Activated CD8-positive, alpha-beta memory T cell treated with anti-CD3 and anti-CD28 coated beads, Interleukin-2, amount 10 ng/mL, durations not matched to agents 7 days and 5 days (primary cell): ENCODE results near the gene BMP4. TPM values are rescaled to one million over a fixed set of nuclear protein-coding genes. Genes with fewer than 3 reads are reported as not detected.

Source experiments
- ATAC-seq: fragments of 150-1000 bp; cut with Tn5 transposase; one replicate; pipeline ENCODE4 v1.10.0; 2021; ENCODE audit warnings: moderate library complexity
- CTCF ChIA-PET: fragments of 350-600 bp; sonication (Branson Sonifier 250); formaldehyde crosslinking; loops from one replicate; lab custom pipeline; 2021; ENCODE audit warnings: antibody characterized with exemption; lab: Charles Lee
- DNase-seq: peaks from one replicate; pipeline ENCODE4 v3.0.0-alpha.2; 2020
- H3K27ac Mint-ChIP-seq: one replicate; pipeline ENCODE4 v1.8.0; 2021; ENCODE audit warnings: mild to moderate bottlenecking, mixed read lengths
- H3K27me3 Mint-ChIP-seq: one replicate; pipeline ENCODE4 v1.8.0; 2021; ENCODE audit warnings: mixed read lengths
- H3K36me3 Mint-ChIP-seq: one replicate; pipeline ENCODE4 v1.8.0; 2021; ENCODE audit warnings: mild to moderate bottlenecking, mixed read lengths
- H3K4me1 Mint-ChIP-seq: one replicate; pipeline ENCODE4 v1.8.0; 2021; ENCODE audit warnings: mixed read lengths
- H3K4me3 Mint-ChIP-seq: one replicate; pipeline ENCODE4 v1.8.0; 2021; ENCODE audit warnings: mild to moderate bottlenecking, moderate library complexity, mixed read lengths
- H3K9me3 Mint-ChIP-seq: one replicate; pipeline ENCODE4 v1.8.0; 2022; ENCODE audit warnings: low read depth, mixed read lengths
- total RNA-seq, 2 experiments: library from RNA; stranded (reverse); gene quantifications; one replicate each; pipeline ENCODE4 v1.2.3, GENCODE V29; 2021

Gene BMP4
- total RNA-seq, 2 experiments from 2014 or later, result 0.29 to 0.47 TPM

DNA sequence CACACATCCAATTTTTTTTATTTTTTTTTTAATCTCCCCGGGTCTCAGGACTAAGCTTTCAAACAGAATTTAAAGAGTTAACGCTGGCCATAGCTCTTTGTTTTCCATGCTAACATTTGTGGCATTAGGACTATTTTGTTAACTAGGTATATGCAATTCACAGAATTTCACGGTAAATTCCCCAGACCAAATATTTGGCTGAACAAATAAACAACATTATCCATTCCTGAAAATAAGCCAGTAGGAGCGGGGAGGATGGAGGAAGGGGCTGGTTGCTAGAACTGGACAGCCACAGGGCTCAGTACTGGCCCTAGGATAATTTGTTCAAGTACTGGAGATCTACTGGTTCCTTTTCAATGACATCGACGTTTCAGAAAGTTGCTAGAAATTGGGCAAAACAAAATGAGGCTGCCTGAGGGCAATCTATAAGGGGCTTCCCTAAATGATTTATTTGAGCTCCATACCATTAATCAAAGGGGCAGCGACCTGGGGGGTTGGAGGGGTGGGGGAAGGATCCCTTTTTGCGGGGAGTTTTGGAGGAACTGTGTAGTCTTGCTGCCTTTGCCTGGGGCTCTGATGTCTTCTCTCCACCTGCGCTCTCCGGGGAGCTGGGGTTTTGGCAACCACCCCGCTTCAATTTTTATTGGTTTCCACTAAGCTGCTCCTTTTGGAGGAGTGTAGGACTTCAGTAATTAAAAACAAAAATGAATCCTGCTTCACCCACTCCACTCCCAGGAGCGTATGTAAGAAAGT lies 9.0 kb downstream of the BMP4 start:
- CTCF ChIA-PET, result interaction anchor here (0.7 kb wide), 1 partner anchor 12 kb away, joined by 3 read pairs; no protein-coding TSS in a partner anchor
- Mint-ChIP-seq H3K4me1 (no peaks in the 10 kb centered on the region), H3K36me3 (no peaks in the 10 kb centered on the region), H3K9me3 (no peaks in the 10 kb centered on the region), H3K27me3 (peaks cover 77% of the 10 kb centered on the region), H3K27ac (no peak overlapping the region), H3K4me3 (no peak overlapping the region)
- DNase-seq, result no peak
- no peak for ATAC-seq

DNA sequence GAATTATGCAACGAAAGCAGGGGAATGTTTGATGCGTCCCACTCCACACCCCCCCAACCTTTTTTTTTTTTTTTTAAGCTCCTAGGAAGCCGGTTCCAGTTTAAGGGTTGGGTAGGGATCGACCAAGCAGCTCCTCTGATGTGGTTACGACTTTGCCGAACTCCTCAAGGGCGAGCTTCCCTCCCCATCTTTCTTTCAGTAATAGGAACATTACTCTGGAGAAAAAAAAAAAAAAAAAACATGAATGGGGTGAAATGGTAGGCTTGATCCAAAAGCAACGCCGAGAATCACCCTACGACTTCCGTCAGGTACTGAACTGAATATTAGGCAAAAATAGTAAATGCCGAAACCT lies 9.6 kb downstream of the BMP4 start:
- ATAC-seq (no peak), DNase-seq (no peak)
- no peaks in the 10 kb centered on the region for H3K4me1 Mint-ChIP-seq
- no peak overlapping the region for H3K4me3 Mint-ChIP-seq
- H3K27me3 Mint-ChIP-seq, result peaks cover 72% of the 10 kb centered on the region
- H3K9me3 Mint-ChIP-seq, result no peaks in the 10 kb centered on the region
- CTCF ChIA-PET, result interaction anchor here (0.7 kb wide), 1 partner anchor 13 kb away, joined by 3 read pairs; no protein-coding TSS in a partner anchor
- no peaks in the 10 kb centered on the region for H3K36me3 Mint-ChIP-seq
- H3K27ac Mint-ChIP-seq, result no peak overlapping the region

DNA sequence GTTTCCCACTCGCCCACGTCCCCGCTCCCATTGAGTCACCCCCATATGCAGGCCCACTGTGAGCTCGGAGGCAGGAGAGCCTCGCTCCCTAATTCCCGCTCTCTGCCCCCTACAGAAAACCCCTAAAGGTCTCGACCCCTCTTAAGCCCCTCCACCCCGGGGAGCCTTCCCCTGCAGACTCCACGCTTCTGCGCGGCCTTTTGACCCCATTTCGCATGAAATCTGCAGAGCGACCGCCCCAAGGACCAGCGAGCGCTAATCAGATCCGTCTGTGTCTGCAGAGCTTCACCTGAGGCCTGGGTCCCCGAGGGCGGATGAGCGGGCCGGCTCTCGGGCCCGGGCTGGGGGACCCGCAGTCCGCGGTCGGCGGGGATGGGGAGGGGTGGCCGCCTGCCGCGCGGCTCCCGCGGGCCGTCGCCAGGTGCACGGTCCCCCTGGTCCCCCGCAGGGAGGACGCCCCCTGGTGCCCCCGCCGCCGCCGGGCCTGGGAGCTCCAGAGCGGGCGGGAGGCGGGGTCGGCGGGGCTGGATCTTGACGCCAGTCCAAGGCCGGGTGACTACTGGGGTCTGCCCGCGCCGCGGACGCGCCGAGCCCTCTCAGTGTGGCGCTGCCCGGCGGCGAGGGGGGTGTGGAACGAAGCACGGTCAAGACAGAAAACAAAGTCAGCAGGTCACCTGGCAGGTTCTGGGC lies 10.1 kb downstream of the BMP4 start:
- H3K9me3 Mint-ChIP-seq, result no peaks in the 10 kb centered on the region
- no peaks in the 10 kb centered on the region for H3K4me1 Mint-ChIP-seq
- H3K27me3 Mint-ChIP-seq, result peaks cover 66% of the 10 kb centered on the region
- no peak for DNase-seq
- H3K36me3 Mint-ChIP-seq, result no peaks in the 10 kb centered on the region
- no peak overlapping the region for H3K4me3 Mint-ChIP-seq
- no peak for ATAC-seq
- CTCF ChIA-PET, result no interaction called here
- H3K27ac Mint-ChIP-seq, result no peak overlapping the region

DNA sequence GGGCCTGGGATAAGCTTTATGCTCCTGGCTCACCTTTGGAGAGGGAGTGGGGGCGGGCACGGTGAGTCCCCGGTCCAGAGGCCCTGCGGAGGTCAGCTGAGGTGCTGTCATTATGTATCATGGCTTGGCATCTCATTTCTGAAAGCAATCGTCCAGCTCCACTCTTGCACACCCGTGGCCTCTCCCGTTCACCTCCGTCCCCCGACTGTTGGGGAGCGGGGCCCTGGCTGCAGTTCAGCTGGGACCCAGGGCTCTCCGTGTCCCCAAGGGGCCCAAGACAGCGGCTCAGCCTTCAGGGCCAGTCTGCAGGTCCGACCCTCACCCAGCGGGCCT lies 10.6 kb downstream of the BMP4 start:
- H3K4me1 Mint-ChIP-seq, result no peaks in the 10 kb centered on the region
- CTCF ChIA-PET, result no interaction called here
- no peak for DNase-seq
- H3K9me3 Mint-ChIP-seq, result no peaks in the 10 kb centered on the region
- no peak overlapping the region for H3K27ac Mint-ChIP-seq
- ATAC-seq, result no peak
- H3K36me3 Mint-ChIP-seq, result no peaks in the 10 kb centered on the region
- H3K27me3 Mint-ChIP-seq, result peaks cover 61% of the 10 kb centered on the region
- no peak overlapping the region for H3K4me3 Mint-ChIP-seq

DNA sequence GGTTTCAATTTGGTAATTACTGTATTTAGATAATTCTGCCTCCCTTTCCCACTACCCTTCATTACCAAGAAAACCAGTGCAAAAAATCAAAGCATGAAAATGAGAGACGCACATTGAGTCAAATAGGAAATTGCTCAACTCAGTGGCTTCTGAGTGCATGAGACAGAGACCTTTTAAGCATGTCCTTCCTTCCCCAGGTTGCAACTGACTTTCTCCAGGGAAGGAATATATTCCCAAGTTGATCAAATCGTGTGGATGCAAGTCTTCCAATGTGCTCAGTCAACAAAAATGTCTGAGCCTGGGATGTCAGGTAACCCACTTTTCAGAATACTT lies 12.9 kb downstream of the BMP4 start:
- CTCF ChIA-PET, result no interaction called here
- ATAC-seq, result no peak

DNA sequence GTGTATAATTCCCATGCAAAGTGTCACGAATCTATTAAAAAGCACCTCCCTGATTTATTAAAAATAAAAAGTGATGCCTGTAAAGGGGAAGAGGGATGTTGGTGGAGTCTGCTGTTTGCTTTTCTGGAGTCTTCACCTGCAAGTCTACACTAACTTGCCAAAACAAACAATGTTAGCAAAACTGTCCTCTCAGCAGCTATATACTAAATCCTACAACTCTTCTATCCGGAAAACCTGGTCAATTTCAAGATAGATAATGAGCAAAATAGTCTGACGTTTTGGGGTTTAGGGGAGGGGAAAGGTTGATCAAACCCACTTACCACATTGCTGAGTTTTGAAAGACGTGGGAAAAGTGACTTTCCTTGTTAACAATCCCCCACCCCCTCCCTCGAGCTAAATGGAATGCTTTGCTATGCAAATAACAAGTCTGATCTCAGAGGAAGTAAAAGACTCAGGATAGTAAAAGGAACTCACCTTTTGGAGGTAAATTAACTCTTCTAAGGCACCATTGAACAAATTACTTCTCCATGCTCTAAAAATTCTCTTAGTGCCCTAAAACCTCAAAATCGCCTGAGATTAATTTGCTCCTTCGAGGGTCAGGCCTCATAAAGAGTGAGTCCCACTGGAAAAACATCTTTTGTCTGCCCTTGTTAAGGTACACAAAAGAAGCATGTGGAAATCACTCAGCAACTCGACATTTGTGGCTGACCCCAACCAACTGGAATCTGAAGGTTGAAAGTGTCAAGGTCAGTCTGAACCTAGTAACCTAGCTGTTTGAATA lies 13.5 kb downstream of the BMP4 start:
- Mint-ChIP-seq H3K27ac (no peak overlapping the region), H3K4me3 (no peak overlapping the region), H3K36me3 (no peaks in the 10 kb centered on the region), H3K4me1 (no peaks in the 10 kb centered on the region), H3K27me3 (peaks cover 52% of the 10 kb centered on the region), H3K9me3 (no peaks in the 10 kb centered on the region)
- ATAC-seq (no peak), DNase-seq (no peak)
- CTCF ChIA-PET, result no interaction called here

More for the DNA sequence above, 12.9 kb downstream of the BMP4 start:
- Mint-ChIP-seq H3K36me3 (no peaks in the 10 kb centered on the region), H3K4me1 (no peaks in the 10 kb centered on the region), H3K27ac (no peak overlapping the region), H3K4me3 (no peak overlapping the region), H3K27me3 (peaks cover 52% of the 10 kb centered on the region), H3K9me3 (no peaks in the 10 kb centered on the region)
- DNase-seq, result no peak

DNA sequence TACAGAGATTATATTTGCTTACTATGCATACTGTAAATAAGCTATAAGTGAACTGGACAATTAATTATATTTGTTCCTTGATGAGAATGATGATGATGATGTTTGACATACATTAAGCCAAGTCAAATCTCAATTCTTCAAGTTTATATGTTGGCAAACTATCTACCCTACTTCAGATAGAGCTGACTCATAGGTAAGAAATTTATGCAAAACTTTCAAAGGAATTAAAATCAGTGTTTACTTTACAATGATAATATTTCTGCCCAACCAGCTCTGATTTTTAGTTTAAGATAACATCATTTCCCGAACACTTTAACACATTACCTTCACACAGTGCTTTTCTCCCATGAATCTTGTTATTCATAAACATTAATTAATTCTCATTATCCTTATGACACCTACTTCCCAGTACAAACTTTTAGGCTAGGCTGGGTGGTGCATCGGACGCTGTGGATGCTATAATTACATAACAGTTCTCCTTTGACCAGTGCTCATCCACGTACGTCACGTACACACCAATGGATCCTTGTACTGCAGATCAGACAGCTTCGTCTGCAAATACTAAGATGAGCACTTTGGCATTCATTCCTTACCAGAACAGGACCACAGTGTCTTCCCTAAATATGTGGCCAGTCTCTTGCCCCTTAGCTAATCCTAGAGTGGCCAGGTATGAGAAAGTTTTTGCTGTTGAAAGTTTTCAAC lies 18.3 kb downstream of the BMP4 start:
- Mint-ChIP-seq H3K9me3 (no peaks in the 10 kb centered on the region), H3K4me3 (no peak overlapping the region), H3K27ac (no peak overlapping the region), H3K4me1 (no peaks in the 10 kb centered on the region), H3K36me3 (no peaks in the 10 kb centered on the region), H3K27me3 (peaks cover 9% of the 10 kb centered on the region)
- CTCF ChIA-PET, result interaction anchor here (1.6 kb wide), 1 partner anchor 9 kb away, joined by 4 read pairs; no protein-coding TSS in a partner anchor
- no peak for ATAC-seq
- no peak for DNase-seq

DNA sequence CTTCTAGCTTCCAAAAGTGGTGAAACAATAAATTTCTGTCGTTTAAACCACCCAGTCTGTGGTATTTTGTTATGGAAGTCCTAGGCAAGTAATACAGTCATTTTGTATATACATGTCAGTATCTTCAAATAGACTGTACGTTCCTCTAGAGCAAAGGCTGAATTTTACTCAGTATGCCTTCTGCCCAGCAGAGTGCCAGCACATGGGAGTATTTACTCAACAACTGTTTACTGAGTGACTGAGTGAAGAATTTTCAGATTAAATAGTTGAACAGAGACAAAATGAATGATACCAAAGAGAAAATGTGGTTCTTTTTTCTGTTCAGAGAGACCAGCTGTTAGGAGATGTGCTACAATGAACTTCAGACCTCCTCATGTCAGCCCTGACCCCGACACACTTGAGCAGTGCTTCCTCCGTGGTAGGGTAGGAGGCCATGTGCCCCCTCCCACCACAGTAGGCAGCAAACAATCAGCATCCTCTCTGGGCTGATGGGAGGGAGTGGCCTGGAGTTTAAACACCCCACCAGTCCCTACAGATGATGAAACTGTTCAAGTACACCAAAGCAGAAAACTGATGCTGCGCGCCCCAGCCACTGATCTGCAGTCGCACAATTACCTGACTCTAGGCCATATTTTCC lies 21.7 kb downstream of the BMP4 start:
- H3K36me3 Mint-ChIP-seq, result no peaks in the 10 kb centered on the region
- no peak for DNase-seq
- no peak overlapping the region for H3K4me3 Mint-ChIP-seq
- peaks cover 11% of the 10 kb centered on the region for H3K27me3 Mint-ChIP-seq
- CTCF ChIA-PET, result no interaction called here
- no peaks in the 10 kb centered on the region for H3K4me1 Mint-ChIP-seq
- H3K9me3 Mint-ChIP-seq, result no peaks in the 10 kb centered on the region
- no peak for ATAC-seq
- no peak overlapping the region for H3K27ac Mint-ChIP-seq

DNA sequence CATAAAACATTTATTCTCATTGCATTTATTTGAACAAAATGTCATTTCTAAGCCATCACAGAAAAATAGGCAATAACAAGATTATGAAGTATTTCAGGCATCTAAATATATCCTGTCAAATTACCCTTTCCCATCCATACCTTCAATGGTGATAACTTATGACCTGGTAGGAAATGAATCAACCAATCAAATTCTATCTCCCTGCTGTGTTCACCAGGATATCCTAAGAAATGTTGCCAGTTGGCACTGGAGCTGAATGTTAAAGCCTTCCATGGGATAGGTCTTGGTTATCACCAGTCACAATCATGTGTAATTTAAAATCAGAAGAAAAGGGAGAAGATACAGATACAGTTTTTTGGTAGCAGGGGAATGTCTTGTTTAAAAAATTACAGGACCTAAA lies 23.7 kb downstream of the BMP4 start:
- Mint-ChIP-seq H3K27ac (no peak overlapping the region), H3K4me1 (no peaks in the 10 kb centered on the region)
- CTCF ChIA-PET, result no interaction called here

DNA sequence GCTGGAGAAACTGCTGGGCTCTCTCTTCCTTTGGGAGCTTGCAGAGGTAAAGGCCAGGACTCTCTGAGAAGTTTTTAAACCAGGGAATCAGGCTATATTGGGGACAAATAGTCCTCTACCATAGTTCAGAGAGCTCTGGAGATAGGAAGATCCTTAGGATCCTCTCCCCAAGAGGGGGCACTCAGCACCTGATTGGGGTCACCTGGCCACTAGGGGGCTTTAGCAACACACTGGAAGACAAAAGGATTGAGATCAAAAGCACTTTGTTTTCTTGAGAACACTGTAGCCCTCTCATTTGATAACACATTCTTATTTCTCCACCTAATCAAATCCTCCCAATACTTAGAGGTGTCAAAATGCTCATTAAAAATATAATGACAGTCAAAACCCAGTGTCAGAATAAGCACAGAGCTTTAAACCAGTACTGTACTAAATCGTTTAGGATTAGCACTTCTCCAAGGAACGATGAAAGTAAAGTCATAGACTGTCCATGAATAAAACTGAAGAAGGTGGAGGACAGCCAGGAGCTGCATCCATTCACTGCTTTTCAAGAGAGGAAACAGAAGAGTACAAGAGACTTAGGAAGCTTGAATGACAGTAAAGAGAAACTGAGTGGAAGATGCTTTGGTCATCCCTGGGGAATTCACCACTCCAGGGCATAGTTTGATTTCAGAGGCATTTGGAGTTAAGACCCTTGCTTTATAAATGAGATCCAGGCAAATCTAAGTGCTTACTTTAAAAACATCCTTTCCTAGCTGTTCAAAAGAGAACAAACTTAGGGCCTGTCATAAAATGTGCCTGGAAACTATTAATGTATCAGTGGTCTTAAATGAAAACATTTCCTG lies 26.5 kb downstream of the BMP4 start:
- Mint-ChIP-seq H3K4me3 (no peak overlapping the region), H3K27me3 (peaks cover 8% of the 10 kb centered on the region), H3K27ac (no peak overlapping the region), H3K4me1 (no peaks in the 10 kb centered on the region), H3K36me3 (no peaks in the 10 kb centered on the region), H3K9me3 (no peaks in the 10 kb centered on the region)
- ATAC-seq (no peak), DNase-seq (peak; percentile 44)
- CTCF ChIA-PET, result interaction anchor here (0.7 to 1.4 kb wide), 5 partner anchors 8 to 418 kb away, joined by 3 to 4 read pairs (median 3); no protein-coding TSS in a partner anchor

More for the DNA sequence above, 23.7 kb downstream of the BMP4 start:
- no peaks in the 10 kb centered on the region for H3K9me3 Mint-ChIP-seq
- ATAC-seq (no peak), DNase-seq (no peak)
- peaks cover 3% of the 10 kb centered on the region for H3K27me3 Mint-ChIP-seq
- no peak overlapping the region for H3K4me3 Mint-ChIP-seq
- H3K36me3 Mint-ChIP-seq, result no peaks in the 10 kb centered on the region

DNA sequence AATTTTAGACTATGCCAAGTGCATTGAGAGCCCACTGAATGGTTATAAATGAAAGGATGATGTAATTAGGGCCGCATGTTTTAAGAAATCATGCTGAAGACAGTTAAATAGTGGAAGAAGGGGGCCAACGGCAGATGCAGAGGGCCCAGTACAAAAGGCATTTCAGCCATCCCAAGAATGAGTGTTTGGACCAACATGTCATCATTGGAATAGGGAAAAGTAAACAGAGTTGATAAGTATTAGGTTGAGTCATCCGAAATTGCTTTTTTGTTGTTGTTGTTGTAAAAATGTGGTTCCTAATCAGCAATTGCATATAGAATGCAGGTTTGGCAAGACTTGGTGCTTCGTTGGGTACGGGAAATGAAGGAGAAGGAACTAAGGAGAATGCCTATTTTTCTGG lies 29.5 kb downstream of the BMP4 start:
- peaks cover 8% of the 10 kb centered on the region for H3K27me3 Mint-ChIP-seq
- no peaks in the 10 kb centered on the region for H3K9me3 Mint-ChIP-seq
- H3K27ac Mint-ChIP-seq, result no peak overlapping the region
- H3K4me1 Mint-ChIP-seq, result no peaks in the 10 kb centered on the region
- DNase-seq (no peak), ATAC-seq (no peak)
- H3K36me3 Mint-ChIP-seq, result no peaks in the 10 kb centered on the region
- CTCF ChIA-PET, result no interaction called here
- H3K4me3 Mint-ChIP-seq, result no peak overlapping the region

DNA sequence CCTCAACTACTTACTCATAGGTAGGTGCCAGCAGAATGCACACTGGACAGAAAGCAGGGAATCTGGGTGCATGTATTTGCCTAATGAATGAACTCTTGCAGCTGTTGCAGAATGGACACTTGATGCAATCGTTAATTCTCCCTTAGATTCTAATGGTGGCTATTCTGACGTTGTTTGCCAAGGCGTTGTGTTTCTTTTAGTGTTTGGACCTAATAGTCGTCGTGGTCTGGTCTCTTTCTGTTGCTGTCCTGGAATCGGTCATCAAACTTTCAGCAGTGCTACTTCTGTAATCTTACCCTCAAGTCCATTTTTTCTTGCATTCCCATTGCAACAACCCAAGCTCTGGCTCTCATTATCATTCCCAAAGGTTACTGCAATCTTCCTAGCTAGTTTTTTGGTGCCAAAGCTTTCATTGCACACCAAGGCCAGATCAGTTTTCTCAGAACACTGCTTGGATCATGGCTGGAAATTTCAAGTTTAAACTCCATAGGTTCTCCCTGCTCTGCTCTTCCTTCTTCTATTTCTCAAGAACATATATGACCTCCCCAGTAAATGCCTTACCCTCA lies 31.3 kb downstream of the BMP4 start:
- H3K27ac Mint-ChIP-seq, result no peak overlapping the region
- no peak overlapping the region for H3K4me3 Mint-ChIP-seq
- no peaks in the 10 kb centered on the region for H3K36me3 Mint-ChIP-seq
- no peaks in the 10 kb centered on the region for H3K4me1 Mint-ChIP-seq
- DNase-seq, result no peak
- CTCF ChIA-PET, result no interaction called here
- H3K27me3 Mint-ChIP-seq, result peaks cover 8% of the 10 kb centered on the region
- no peaks in the 10 kb centered on the region for H3K9me3 Mint-ChIP-seq
- ATAC-seq, result no peak
